ENCODE measurements around the gene WDR45B. TPM values are rescaled to one million over a fixed set of nuclear protein-coding genes. Genes with fewer than 3 reads are reported as not detected.

The WDR45B gene
- polyA plus RNA-seq = 9.6 and 12.0 TPM in 2 replicates

DNA sequence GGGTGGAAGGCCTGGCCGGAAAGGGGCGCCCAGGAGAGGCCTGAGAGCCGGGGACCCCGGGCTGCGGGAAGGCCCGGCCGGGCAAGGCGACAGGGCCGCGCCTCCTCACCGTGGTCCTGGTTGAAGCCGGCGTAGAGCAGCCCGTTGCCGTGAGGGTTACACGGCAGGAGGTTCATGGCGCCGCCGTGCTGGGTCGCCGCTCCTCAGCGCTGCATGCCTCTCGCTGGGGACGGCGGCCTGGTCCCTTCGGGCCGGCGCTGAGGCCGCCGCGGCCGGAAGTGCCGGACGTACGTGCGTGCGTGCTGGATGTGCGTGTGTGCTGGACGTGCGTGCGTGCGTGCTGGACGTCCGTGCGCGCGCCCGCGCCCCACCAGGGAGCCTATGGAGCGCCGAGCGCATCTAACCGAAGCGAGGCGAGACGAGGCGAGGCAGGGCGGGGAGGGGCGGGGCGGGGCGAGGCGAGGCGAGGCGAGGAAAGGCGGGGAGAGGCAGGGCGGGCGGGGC lies at the start of gene WDR45B:
WDR45B (minus strand) TSS at position 280 of the 504 bp plus-strand sequence; CDS start at position 176, 104 bp downstream.

Other genes with a start within 250 kb of the WDR45B start
- gene HEXD, start 230.1 kb downstream of the WDR45B start, polyA plus RNA-seq = 2.0 and 3.7 TPM in 2 replicates
- gene OGFOD3, start 229.9 kb downstream of the WDR45B start, polyA plus RNA-seq = 0.36 and 7.6 TPM in 2 replicates
- 4.6 and 7.0 TPM in 2 replicates for gene CYBC1, start 197.7 kb downstream of the WDR45B start, polyA plus RNA-seq
- gene NARF, start 189.7 kb downstream of the WDR45B start, polyA plus RNA-seq = 42.2 and 47.7 TPM in 2 replicates
- gene FOXK2, start 128.7 kb downstream of the WDR45B start, polyA plus RNA-seq = 13.8 and 15.0 TPM in 2 replicates
- gene RAB40B, start 50.3 kb upstream of the WDR45B start, polyA plus RNA-seq = 6.7 and 14.4 TPM in 2 replicates
- 11.7 and 15.5 TPM in 2 replicates for gene FN3KRP, start 68.3 kb upstream of the WDR45B start, polyA plus RNA-seq
- gene FN3K, start 87.2 kb upstream of the WDR45B start, polyA plus RNA-seq = 0.91 TPM in 1 of 2 replicates, not detected in the other
- 58.6 and 64.5 TPM in 2 replicates for gene TBCD, start 103.6 kb upstream of the WDR45B start, polyA plus RNA-seq
- not detected in 2 replicates for gene ZNF750, start 191.6 kb upstream of the WDR45B start, polyA plus RNA-seq